MCF 10A (cell line): Measurements from ENCODE around the gene EXOC6. TPM values are rescaled to one million over a fixed set of nuclear protein-coding genes. Genes with fewer than 3 reads are reported as not detected.
"Not testable (repeated sequence)": the region's sequence is repeated elsewhere in the genome, so short reads cannot be mapped to it uniquely, and the experiment has no call there.

ENCODE experiments used
- BruUV-seq: library from RNA; stranded (reverse); fragments of 400-500 nt; replicated peaks from 2 replicates; lab custom pipeline; 2021; lab: Mats Ljungman, UMichigan
- CTCF ChIA-PET: fragments of 300-600 bp; sonication (Branson Sonifier 250); formaldehyde crosslinking; extraction: SDS; loops from one replicate; lab custom pipeline; 2021; ENCODE audit warnings: antibody characterized with exemption, inconsistent platforms; lab: Yijun Ruan, JAX
- POLR2A ChIA-PET: fragments of 300-600, 350-650 bp; sonication (Branson Sonifier 250); formaldehyde crosslinking; extraction: SDS; loops from one replicate; lab custom pipeline; 2020; ENCODE audit warnings: antibody characterized with exemption, inconsistent platforms; lab: Yijun Ruan, JAX
- DNase-seq: peaks from one replicate; pipeline ENCODE4 v3.0.0-alpha.2; 2018; ENCODE audit not compliant: unreplicated experiment
- H3K27ac Mint-ChIP-seq: one replicate; pipeline ENCODE4 v1.8.0; 2022; ENCODE audit warnings: mild to moderate bottlenecking, low read depth, mixed read lengths; ENCODE audit not compliant: unreplicated experiment
- H3K27me3 Mint-ChIP-seq: one replicate; pipeline ENCODE4 v1.8.0; 2022; ENCODE audit warnings: mixed read lengths; ENCODE audit not compliant: insufficient read depth, unreplicated experiment
- H3K36me3 Mint-ChIP-seq: one replicate; pipeline ENCODE4 v1.8.0; 2022; ENCODE audit warnings: mild to moderate bottlenecking, moderate library complexity, mixed read lengths; ENCODE audit not compliant: insufficient read depth, unreplicated experiment
- H3K4me1 Mint-ChIP-seq: one replicate; pipeline ENCODE4 v1.8.0; 2022; ENCODE audit warnings: mixed read lengths; ENCODE audit not compliant: insufficient read depth, unreplicated experiment
- H3K4me3 Mint-ChIP-seq: one replicate; pipeline ENCODE4 v1.8.0; 2022; ENCODE audit warnings: mild to moderate bottlenecking, moderate library complexity, mixed read lengths; ENCODE audit not compliant: unreplicated experiment
- H3K9me3 Mint-ChIP-seq: one replicate; pipeline ENCODE4 v1.8.0; 2022; ENCODE audit warnings: mixed read lengths; ENCODE audit not compliant: unreplicated experiment
- intact Hi-C: fragments of 100-400 bp; cut with micrococcal nuclease; formaldehyde crosslinking; loops from 2 replicates; pipeline ENCODE4 v1.14.1; 2022
- total RNA-seq: library from RNA; stranded (reverse); gene quantifications from 2 replicates; pipeline ENCODE4 v1.2.3, GENCODE V29; 2022
- TF ChIP-seq, protein P1 (sequence below): fragments of 200-600 bp; IDR thresholded peaks from one replicate; pipeline ENCODE4 v1.8.0; 2022; ENCODE audit warnings: antibody characterized with exemption, mild to moderate bottlenecking; ENCODE audit not compliant: unreplicated experiment

EXOC6 gene
- total RNA-seq, 1 experiment from 2014 or later: 6.6 TPM

DNA sequence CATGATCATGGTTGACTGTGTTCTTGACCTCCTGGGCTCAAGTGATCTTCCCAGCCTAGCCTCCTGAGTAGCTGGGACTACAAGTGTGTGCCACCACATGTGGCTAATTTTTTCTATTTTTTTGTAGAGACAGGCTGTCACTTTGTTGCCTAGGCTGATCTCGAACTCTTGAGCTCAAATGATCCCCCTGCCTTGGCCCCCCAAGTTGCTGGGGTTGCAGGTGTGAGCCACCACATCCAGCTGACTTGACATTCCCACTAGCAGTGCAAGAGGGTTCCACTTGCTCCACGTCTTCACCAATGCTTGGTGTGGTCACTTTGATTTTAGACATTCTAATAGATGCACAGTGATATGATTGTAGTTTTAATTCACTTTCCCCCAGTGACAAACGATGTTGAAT lies 250.5 kb downstream of the EXOC6 start:
- no peak overlapping the region for H3K4me3 Mint-ChIP-seq
- H3K4me1 Mint-ChIP-seq: no peaks in the 10 kb centered on the region
- CTCF ChIA-PET: interaction anchor here (0.6 to 1.1 kb wide), 2 partner anchors 412 to 549 kb away, joined by 3 read pairs; no protein-coding TSS in a partner anchor
- intact Hi-C loops: no loop called here
- no peaks in the 10 kb centered on the region for H3K27me3 Mint-ChIP-seq
- no peak for DNase-seq
- H3K36me3 Mint-ChIP-seq: no peaks in the 10 kb centered on the region
- no peak overlapping the region for H3K27ac Mint-ChIP-seq
- POLR2A ChIA-PET: no interaction called here
- BruUV-seq: no TSS peak
- TF ChIP-seq, protein P1, sequence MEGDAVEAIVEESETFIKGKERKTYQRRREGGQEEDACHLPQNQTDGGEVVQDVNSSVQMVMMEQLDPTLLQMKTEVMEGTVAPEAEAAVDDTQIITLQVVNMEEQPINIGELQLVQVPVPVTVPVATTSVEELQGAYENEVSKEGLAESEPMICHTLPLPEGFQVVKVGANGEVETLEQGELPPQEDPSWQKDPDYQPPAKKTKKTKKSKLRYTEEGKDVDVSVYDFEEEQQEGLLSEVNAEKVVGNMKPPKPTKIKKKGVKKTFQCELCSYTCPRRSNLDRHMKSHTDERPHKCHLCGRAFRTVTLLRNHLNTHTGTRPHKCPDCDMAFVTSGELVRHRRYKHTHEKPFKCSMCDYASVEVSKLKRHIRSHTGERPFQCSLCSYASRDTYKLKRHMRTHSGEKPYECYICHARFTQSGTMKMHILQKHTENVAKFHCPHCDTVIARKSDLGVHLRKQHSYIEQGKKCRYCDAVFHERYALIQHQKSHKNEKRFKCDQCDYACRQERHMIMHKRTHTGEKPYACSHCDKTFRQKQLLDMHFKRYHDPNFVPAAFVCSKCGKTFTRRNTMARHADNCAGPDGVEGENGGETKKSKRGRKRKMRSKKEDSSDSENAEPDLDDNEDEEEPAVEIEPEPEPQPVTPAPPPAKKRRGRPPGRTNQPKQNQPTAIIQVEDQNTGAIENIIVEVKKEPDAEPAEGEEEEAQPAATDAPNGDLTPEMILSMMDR: no peak
- no peaks in the 10 kb centered on the region for H3K9me3 Mint-ChIP-seq

- ChIA-PET CTCF (interaction anchor here (1.5 kb wide), 1 partner anchor 20 kb away, joined by 3 read pairs; no protein-coding TSS in a partner anchor), POLR2A (no interaction called here)
- Mint-ChIP-seq H3K4me3 (no peak overlapping the region), H3K36me3 (no peaks in the 10 kb centered on the region), H3K27me3 (no peaks in the 10 kb centered on the region), H3K27ac (no peak overlapping the region), H3K9me3 (no peaks in the 10 kb centered on the region), H3K4me1 (no peaks in the 10 kb centered on the region)
- intact Hi-C loops: no loop called here
- DNase-seq: no peak
- TF ChIP-seq, protein P1: no peak
- no TSS peak for BruUV-seq
Observed at GRCh38 chr10:93099670-93100069, 251.3 kb downstream of the EXOC6 start.

DNA sequence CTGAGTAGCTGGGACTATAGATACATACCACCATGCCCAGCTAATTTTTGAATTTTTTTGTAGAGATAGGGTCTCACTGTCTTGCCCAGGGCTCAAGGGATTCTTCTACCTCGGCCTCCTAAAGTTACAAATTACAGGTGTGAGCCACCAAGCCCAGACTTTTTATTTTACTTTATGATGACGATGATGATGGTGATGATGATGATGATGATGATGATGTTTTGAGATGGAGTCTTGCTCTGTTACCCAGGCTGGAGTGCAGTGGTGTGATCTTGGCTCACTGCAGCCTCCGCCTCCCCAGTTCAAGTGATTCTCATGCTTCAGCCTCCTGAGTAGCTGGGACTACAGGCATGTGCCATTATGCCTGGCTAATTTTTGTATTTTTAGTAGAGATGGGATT lies 252.8 kb downstream of the EXOC6 start:
- DNase-seq, intact Hi-C loops, H3K4me3 Mint-ChIP-seq, H3K27ac Mint-ChIP-seq, POLR2A ChIA-PET, H3K27me3 Mint-ChIP-seq, BruUV-seq, H3K36me3 Mint-ChIP-seq, H3K9me3 Mint-ChIP-seq, H3K4me1 Mint-ChIP-seq: not testable (repeated sequence)
- CTCF ChIA-PET: interaction anchor here (0.7 kb wide), 1 partner anchor 101 kb away, joined by 3 read pairs; no protein-coding TSS in a partner anchor

DNA sequence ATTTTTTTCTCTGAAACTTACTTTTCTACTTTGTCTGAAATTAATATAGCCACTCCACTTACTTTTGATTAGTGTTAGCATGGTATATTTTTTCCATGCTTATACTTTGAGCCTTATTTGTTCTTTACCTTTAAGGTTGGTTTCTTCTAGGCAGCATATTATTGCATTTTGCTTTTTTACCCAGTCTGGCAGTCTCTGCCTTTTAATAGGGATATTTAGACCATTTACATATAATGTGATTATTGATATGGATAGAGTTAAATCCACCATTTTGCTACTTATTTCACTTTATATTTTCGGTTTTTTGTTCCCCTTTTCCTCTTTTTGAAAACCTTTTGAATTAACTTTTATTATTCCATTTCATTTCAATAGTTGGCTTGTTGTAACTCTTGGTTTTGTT lies 255.6 kb downstream of the EXOC6 start:
- Mint-ChIP-seq H3K27me3 (no peaks in the 10 kb centered on the region), H3K36me3 (no peaks in the 10 kb centered on the region), H3K4me3 (no peak overlapping the region), H3K4me1 (no peaks in the 10 kb centered on the region), H3K27ac (no peak overlapping the region), H3K9me3 (no peaks in the 10 kb centered on the region)
- ChIA-PET POLR2A (interaction anchor here (1.7 kb wide), 1 partner anchor 11 kb away, joined by 5 read pairs; no protein-coding TSS in a partner anchor), CTCF (interaction anchor here (1.2 to 1.5 kb wide), 2 partner anchors 11 to 24 kb away, joined by 3 to 6 read pairs; no protein-coding TSS in a partner anchor)
- intact Hi-C loops: no loop called here
- no TSS peak for BruUV-seq
- TF ChIP-seq, protein P1: no peak
- no peak for DNase-seq
